Fibroblast of skin of abdomen (primary cell): Measurements from ENCODE around the gene ACSL4. TPM values are rescaled to one million over a fixed set of nuclear protein-coding genes. Genes with fewer than 3 reads are reported as not detected.
"Not testable (repeated sequence)": the region's sequence is repeated elsewhere in the genome, so short reads cannot be mapped to it uniquely, and the experiment has no call there.

Experiments used
- DNase-seq: peaks from one replicate; pipeline ENCODE4 v3.0.0-alpha.2; 2013
- polyA plus RNA-seq, 2 experiments: library from polyadenylated mRNA; unstranded; fragments of 120-200 nt; gene quantifications; one replicate each; pipeline ENCODE4 v1.2.1, GENCODE V29; 2013; ENCODE audit not compliant: insufficient read length in 2 of 2

Gene ACSL4
- polyA plus RNA-seq (2013, experiment 1 of 2; ENCODE audit: insufficient read length): 60.3 TPM
- 57.9 TPM for polyA plus RNA-seq (2013, experiment 2 of 2; ENCODE audit: insufficient read length)

DNA sequence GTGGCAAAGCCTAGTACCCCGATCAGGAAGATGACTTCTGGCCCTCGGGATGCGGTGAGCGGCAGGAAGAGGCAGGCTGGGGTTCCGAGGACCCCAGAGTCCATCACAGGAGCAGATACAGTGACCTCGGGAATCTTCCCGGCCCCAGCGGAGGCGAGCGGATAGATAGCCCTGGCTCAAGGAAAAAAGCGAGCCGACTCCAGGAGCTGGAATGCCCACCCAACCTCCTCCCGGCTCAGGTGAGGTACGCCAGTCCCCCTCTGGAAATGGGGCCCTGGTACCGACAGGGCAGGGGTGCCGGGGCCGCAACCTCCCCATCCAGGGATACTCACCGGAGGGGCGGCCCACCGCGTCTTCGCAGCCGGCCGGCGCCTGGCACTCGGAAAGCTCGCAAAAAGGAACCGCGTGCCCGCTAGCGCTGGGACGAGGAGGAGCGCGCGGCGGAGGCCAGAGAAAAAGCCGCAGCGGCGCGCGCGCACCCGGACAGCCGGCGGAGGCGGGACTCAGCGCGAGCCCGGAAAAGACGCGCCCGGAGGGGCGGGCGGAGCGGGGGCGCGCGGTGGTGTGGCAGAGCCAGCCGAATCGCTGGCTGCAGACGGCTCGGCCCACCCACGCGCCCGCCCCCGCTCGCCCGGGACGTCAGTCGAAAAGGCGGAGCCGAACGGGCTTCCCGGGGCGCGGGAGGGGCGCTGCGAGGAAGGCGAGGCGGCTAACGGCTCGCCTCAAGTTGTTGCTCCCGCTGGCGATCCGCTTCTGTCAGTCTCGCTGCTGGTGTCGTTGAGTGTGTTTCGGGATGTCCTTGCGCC, at the start of gene ACSL4:
TSS of gene ACSL4 (minus strand) at position 451 of the 806 bp plus-strand sequence. CDS start 49,894 bp downstream, outside the sequence.
- peak; percentile 88 for DNase-seq

DNA sequence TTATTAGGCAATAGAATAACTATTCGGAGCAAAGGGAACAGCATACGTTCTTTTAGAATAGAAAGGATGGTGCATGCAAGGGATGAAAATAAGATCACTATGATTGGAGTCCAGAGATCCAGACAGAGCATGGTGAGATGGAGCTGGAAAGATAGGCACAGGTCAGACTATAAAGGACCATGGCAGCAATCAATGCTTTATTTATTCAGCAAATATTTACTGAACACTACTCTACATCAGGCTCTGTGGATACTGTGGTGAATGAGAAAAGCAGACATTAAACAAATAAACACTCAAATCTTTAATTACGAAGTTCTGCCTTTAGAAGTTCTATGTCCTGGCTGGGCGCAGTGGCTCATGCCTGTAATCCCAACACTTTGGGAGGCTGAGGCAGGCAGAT, 44.7 kb upstream of the ACSL4 start:
- no peak for DNase-seq

DNA sequence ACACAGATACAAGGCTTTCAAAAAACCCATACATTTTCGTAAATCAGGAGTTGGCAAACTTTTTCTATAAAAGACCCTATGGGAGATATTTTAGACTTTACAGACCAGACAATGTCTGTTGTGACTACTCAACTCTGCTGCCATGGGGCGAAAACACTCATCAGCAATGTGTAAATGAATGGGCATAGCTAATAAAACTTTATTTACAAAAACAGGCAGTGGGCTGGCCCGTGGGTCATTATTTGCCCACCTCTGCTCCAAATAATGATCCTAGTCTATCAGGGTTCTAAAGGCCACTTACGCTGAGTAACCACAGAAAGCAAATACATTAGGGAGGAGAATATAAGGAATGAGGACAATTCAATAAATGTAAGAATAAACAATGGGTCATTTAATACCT, 43.9 kb upstream of the ACSL4 start:
- DNase-seq: no peak

- no peak for DNase-seq
These were observed 43.4 kb upstream of the ACSL4 start for GRCh38 chrX:109776432-109776831.

GRCh38 chrX:109775386-109775785, 42.3 kb upstream of the ACSL4 start:
- no peak for DNase-seq

DNA sequence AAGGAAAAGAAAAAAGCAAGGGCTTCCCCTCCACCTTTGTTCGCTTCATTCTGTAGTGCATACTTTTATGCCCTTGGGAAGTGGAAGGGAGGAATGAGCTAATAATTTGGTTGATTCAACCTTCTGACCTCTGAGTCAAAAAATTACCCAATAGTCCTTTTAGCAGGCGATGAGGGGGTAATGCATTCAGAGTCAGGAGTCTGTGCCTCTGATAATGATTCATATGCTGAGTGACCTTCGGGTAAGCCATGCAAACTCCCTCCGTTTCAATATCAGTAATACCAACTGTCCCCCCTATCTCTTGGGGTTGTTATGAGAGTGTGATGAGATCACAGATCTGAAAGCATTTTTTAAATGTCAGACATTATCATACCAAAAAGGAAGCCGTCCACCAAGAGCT, 41.6 kb upstream of the ACSL4 start:
- DNase-seq: peak; percentile 68

DNA sequence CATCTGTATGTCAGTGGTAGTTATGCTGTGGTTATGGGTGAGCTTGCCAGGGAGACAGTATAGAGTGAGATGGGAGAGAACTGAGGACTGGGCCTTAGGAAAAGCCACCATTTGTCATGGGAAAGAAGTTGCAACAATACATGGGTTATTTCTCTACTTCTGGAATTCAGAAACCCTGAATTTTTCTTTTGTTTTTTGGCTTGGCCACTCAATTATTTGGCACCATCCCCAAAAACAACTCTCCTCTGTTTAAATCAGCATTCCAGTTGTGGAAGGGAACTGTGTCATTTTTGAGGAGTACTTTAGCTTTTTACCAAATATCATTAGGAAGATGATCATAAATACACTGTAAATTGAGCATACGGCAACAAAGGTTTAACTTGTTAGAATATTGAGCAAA, 41.1 kb upstream of the ACSL4 start:
- DNase-seq: no peak

DNA sequence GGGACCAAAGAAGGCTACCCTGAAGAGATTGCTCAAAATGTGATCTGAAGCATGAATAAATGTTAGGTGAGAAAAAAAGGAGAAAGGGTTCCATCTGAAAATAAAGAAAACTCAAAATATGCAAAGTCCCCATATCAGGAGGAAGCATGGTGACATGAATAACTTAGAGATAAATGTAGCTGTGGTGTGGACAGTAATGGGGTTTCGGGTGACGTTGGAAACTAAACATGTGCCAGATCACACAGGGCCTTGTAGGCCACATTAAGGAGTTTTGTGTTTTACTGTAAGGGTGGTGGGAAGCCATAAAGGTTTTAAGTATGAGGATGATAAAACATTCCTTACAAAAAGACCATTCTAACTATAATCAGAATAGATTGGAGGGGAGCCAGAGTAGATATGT, 40.3 kb upstream of the ACSL4 start:
- DNase-seq: no peak

DNA sequence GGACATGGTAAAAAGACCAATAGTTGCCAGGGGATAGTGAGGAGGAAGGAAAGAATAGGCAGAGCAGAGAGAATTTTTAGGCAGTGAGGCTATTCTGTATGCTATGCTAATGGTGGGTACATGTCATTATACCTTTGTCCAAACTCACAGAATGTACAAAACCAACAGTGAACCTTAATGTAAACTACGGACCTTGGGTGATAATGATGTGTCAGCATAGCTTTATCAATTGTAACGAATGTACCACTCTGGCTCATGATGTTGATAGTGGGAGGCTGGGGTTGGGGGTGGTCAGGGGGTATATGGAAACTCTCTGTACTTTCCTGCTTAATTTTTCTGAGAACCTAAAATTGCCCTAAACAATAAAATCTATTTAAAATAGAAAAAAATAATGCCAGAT, 37.7 kb upstream of the ACSL4 start:
- no peak for DNase-seq

- DNase-seq: no peak
These were observed 27.8 kb upstream of the ACSL4 start for GRCh38 chrX:109760922-109761250.

- DNase-seq: no peak
These were observed 27.3 kb upstream of the ACSL4 start for GRCh38 chrX:109760209-109760921.

- DNase-seq: no peak
These were observed 20.2 kb upstream of the ACSL4 start for GRCh38 chrX:109753256-109753655.

DNA sequence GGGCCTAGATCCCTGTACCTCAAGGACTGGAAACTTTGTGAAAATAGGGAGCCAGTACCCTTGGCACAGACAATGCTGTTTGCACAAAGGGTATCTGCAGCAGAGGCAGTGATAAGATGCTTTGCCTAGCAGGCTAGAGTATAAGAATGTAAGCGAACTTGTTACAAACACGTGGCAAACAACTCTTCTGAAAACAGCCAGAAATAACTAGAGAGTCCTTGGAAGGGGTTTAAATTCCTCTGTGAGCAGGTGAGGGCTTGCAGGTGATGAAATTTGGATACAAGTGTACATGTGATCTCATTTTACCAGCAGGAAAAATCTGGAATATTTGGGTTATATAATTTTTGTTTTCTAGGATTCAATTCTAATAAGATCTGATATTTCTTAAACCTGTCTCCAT, 18.6 kb upstream of the ACSL4 start:
- DNase-seq: no peak

DNA sequence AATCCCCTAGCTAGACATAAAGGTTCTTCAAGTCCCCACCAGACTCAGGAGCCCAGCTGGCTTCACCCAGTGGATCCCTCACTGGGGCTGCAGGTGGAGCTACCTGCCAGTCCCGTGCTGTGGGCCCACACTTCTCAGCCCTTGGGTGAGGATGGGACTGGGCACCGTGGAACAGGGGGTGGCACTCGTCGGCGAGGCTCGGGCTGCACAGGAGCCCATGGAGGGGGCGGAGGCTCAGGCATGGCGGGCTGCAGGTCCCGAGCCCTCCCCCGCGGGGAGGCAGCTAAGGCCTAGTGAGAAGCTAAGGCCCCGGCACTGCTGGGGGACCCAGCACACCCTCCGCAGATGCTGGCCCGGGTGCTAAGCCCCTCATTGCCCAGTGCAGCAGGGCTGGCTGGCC, 16.1 kb upstream of the ACSL4 start:
- no peak for DNase-seq

DNA sequence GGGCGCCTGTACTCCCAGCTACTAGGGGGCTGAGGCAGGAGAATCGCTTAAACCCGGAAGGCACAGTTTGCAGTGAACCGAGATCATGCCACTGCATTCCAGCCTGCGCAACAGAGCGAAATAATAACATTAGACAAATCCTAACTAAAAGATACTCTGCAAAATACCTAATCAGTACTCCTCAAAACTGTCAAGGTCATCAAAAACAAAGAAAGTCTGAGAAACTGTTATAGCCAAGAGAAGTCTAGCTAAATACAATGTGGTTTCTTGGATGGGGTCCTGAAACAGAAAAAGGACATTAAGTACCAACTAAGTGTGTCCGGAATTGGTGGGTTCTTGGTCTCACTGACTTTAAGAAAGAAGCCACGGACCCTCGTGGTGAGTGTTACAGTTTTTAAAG, 14.6 kb upstream of the ACSL4 start:
- DNase-seq: no peak

DNA sequence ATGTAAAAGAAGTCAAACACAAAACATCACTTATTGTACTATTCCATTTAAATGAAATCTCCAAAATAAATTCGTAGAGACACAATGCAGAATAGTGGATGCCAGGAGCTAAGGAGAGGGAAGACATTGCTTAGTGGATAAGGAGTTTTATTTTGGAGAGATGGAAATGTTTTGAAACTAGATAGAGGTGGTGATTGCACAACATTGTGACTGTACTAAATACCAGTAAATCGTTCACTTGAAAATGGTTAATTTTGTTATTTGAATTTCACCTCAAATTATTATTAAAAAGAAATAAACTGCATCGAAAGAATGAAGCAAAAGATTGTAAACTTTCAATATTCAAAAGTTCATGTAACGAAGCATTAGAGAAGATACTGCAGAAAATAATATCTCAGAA, 9.7 kb upstream of the ACSL4 start:
- DNase-seq: no peak

DNA sequence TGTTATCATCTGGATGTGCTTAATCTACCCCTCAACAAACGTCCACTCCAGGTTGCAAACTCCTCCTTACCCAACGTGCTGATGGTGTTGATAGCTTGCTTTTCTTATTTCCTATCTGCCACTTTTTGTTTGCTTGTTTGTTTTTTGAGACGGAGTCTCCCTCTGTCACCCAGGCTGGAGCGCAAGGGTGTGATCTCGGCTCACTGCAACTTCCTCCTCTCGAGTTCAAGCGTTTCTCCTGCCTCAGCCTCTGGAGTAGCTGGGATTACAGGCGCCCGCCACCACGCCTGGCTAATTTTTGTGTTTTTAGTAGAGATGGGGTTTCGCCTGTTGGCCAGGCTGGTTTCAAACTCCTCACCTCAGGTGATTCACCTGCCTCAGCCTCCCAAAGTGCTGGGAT, 7.8 kb upstream of the ACSL4 start:
- not testable (repeated sequence) for DNase-seq

- DNase-seq: no peak
These were observed 7.4 kb upstream of the ACSL4 start for GRCh38 chrX:109740433-109740809.

GRCh38 chrX:109739625-109740432, 6.8 kb upstream of the ACSL4 start:
- no peak for DNase-seq

- no peak for DNase-seq
These were observed 2.2 kb upstream of the ACSL4 start for GRCh38 chrX:109735202-109735744.

DNA sequence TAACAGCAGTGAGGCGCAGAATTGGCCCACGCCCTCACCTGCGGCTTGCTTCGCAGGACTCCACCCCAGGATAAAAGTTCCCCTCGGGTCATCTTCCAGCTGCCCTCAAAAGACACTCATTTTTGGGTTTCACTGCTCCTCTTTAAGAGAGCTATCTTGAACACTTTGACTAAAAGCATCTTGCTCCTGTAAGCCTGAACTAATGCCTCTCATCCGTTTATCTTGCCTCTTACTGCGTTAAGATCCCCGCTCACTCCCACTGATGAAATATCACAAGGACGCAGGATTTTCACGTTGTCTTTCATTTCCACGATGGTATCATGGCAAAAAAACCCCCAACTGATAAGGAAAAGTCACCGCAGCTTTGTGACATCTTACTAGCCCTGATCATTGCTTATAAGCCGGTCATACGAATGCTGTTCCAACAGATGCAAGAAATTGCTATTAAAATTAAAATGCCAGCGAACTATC, 591 bp upstream of the ACSL4 start:
- DNase-seq: no peak

- peak; percentile 68 for DNase-seq
These were observed 848 bp downstream of the ACSL4 start for GRCh38 chrX:109732017-109732801.
